Esophagus muscularis mucosa (tissue), 3 donors: Measurements from ENCODE around the gene MATN1.

Experiments
- POLR2A ChIP-seq: fragments of 450-650 bp; IDR thresholded peaks from one replicate; pipeline ENCODE4 v1.6.1; 2017; ENCODE audit warnings: antibody characterized with exemption, moderate library complexity, mild to moderate bottlenecking, low read depth
- TF ChIP-seq, protein P1 (sequence below), 3 experiments: fragments of 200-600 bp in 2 of 3; fragments of 450-650 bp in 1 of 3; sonication (generic) in 2 of 3; IDR thresholded peaks; one replicate each; pipeline ENCODE4 v1.5.1; 2017 to 2019; ENCODE audit warnings: antibody characterized with exemption in 3 of 3, mild to moderate bottlenecking in 2 of 3, moderate library complexity in 1 of 3

DNA sequence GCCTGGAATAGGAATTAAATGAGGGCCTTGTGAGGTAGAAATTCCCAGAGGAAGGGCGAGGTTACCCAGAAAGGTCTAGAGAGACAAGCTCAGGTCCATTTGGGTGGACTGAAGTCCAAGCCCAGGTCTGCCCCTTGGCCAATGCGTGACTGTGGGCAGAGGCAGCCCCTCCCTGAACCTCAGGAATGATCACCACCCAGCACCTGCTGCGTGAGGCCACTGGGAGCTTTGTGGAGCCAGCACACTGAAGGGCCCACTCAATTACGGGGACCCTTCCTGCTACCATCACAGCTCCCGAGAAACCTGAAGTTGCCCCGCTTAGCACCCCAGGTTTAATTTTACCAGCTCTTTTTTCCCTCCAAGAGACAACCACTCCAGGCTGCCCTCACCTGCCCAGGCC lies 6.5 kb upstream of the MATN1 start:
- TF ChIP-seq, protein P1, sequence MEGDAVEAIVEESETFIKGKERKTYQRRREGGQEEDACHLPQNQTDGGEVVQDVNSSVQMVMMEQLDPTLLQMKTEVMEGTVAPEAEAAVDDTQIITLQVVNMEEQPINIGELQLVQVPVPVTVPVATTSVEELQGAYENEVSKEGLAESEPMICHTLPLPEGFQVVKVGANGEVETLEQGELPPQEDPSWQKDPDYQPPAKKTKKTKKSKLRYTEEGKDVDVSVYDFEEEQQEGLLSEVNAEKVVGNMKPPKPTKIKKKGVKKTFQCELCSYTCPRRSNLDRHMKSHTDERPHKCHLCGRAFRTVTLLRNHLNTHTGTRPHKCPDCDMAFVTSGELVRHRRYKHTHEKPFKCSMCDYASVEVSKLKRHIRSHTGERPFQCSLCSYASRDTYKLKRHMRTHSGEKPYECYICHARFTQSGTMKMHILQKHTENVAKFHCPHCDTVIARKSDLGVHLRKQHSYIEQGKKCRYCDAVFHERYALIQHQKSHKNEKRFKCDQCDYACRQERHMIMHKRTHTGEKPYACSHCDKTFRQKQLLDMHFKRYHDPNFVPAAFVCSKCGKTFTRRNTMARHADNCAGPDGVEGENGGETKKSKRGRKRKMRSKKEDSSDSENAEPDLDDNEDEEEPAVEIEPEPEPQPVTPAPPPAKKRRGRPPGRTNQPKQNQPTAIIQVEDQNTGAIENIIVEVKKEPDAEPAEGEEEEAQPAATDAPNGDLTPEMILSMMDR (IDR thresholded peaks at IDR 0.05): no peak
- no peak for TF ChIP-seq POLR2A
